ENCODE results near the gene CRY1.
"Not testable (repeated sequence)": the region's sequence is repeated elsewhere in the genome, so short reads cannot be mapped to it uniquely, and the experiment has no call there.

DNA sequence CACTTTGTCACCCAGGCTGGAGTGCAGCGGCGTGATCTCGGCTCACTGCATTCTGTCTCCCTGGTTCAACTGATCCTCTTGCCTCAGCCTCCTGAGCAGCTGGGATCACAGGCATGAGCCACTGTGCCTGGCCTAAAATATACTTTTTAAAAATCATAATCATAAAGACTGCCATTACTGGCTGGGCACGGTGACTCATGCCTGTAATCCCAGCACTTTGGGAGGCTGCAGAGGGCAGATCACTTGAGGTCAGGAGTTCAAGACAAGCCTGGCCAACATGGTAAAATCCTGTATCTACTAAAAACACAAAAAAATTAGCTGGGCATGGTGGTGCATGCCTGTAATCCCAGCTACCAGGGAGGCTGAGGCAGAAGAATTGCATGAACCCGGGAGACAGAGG, 20.1 kb downstream of the CRY1 start:
- TF ChIP-seq, protein P1, sequence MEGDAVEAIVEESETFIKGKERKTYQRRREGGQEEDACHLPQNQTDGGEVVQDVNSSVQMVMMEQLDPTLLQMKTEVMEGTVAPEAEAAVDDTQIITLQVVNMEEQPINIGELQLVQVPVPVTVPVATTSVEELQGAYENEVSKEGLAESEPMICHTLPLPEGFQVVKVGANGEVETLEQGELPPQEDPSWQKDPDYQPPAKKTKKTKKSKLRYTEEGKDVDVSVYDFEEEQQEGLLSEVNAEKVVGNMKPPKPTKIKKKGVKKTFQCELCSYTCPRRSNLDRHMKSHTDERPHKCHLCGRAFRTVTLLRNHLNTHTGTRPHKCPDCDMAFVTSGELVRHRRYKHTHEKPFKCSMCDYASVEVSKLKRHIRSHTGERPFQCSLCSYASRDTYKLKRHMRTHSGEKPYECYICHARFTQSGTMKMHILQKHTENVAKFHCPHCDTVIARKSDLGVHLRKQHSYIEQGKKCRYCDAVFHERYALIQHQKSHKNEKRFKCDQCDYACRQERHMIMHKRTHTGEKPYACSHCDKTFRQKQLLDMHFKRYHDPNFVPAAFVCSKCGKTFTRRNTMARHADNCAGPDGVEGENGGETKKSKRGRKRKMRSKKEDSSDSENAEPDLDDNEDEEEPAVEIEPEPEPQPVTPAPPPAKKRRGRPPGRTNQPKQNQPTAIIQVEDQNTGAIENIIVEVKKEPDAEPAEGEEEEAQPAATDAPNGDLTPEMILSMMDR (optimal IDR thresholded peaks at IDR 0.05 in 1 of 3, IDR thresholded peaks at IDR 0.05 in 1 of 3, conservative IDR thresholded peaks at IDR 0.05 in 1 of 3; ENCODE audit: extremely low read depth in 1 of 3, insufficient read depth in 2 of 3, low read length in 3 of 3) = not testable (repeated sequence)
- not testable (repeated sequence) for TF ChIP-seq EZH2 (IDR thresholded peaks at IDR 0.05; ENCODE audit: low read length)
